Measurements from ENCODE around the gene PCDHGB1.
"Not testable (repeated sequence)": the region's sequence is repeated elsewhere in the genome, so short reads cannot be mapped to it uniquely, and the experiment has no call there.

Gene PCDHGB1

GRCh38 chr5:141338538-141339306 lies 11.2 kb upstream of the PCDHGB1 start, which contains the start of gene PCDHGA2:
Gene PCDHGA2 (plus strand): TSS chr5:141338760.
- no peak within 1 kb of the TSS for H3K4me3 ChIP-seq (ENCODE audit: low read length)
- no peaks in the 10 kb centered on the region for H3K9me3 ChIP-seq (ENCODE audit: insufficient read depth, low read length)
- H3K36me3 ChIP-seq (replicated peaks; ENCODE audit: low read depth, low read length) = no peaks in the 10 kb centered on the region
- no peak within 1 kb of the TSS for H3K27ac ChIP-seq (ENCODE audit: low read length)
- H3K4me2 ChIP-seq (ENCODE audit: low read length) = no peak within 1 kb of the TSS
- H4K20me1 ChIP-seq (ENCODE audit: insufficient read depth, low read length) = no peaks in the 10 kb centered on the region
- TF ChIP-seq, protein P1, sequence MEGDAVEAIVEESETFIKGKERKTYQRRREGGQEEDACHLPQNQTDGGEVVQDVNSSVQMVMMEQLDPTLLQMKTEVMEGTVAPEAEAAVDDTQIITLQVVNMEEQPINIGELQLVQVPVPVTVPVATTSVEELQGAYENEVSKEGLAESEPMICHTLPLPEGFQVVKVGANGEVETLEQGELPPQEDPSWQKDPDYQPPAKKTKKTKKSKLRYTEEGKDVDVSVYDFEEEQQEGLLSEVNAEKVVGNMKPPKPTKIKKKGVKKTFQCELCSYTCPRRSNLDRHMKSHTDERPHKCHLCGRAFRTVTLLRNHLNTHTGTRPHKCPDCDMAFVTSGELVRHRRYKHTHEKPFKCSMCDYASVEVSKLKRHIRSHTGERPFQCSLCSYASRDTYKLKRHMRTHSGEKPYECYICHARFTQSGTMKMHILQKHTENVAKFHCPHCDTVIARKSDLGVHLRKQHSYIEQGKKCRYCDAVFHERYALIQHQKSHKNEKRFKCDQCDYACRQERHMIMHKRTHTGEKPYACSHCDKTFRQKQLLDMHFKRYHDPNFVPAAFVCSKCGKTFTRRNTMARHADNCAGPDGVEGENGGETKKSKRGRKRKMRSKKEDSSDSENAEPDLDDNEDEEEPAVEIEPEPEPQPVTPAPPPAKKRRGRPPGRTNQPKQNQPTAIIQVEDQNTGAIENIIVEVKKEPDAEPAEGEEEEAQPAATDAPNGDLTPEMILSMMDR (IDR thresholded peaks at IDR 0.05; ENCODE audit: low read depth, low read length) = no peak
- no peaks in the 10 kb centered on the region for H3K4me1 ChIP-seq (ENCODE audit: low read length)
- H3K79me2 ChIP-seq (ENCODE audit: low read length) = no peaks in the 10 kb centered on the region
- no peak within 1 kb of the TSS for H3K9ac ChIP-seq (ENCODE audit: low read length)
- H3K27me3 ChIP-seq (ENCODE audit: low read depth, low read length) = no peaks in the 10 kb centered on the region
- H2AFZ ChIP-seq (ENCODE audit: low read depth, low read length) = no peak within 1 kb of the TSS

- H4K20me1 ChIP-seq (ENCODE audit: insufficient read depth, low read length); H3K27me3 ChIP-seq (ENCODE audit: low read depth, low read length); H3K27ac ChIP-seq (ENCODE audit: low read length); H2AFZ ChIP-seq (ENCODE audit: low read depth, low read length); H3K79me2 ChIP-seq (ENCODE audit: low read length); H3K4me2 ChIP-seq (ENCODE audit: low read length); H3K4me3 ChIP-seq (ENCODE audit: low read length); H3K9me3 ChIP-seq (ENCODE audit: insufficient read depth, low read length); H3K36me3 ChIP-seq (replicated peaks; ENCODE audit: low read depth, low read length); H3K9ac ChIP-seq (ENCODE audit: low read length); H3K4me1 ChIP-seq (ENCODE audit: low read length): not testable (repeated sequence)
These were observed 9.0 kb upstream of the PCDHGB1 start for GRCh38 chr5:141340781-141341354.

DNA sequence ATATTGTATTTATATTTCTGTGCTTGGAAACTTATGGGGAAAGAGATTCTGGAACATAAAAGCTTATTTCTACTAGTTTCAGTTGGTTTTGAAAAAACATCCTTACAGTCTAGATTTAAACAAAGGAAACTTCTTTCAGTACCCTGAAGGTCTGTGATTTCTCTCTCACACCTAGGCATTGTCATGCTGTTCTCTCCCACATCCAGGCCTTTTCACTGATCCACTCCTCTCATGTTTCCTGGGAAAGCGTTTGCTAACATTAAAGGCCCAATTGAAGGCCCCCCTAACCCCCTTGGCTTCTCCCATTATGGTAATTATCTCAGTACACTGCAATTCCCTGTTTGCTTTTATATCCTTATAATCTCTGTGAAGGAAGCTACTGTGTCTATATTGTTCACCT lies 7.1 kb upstream of the PCDHGB1 start:
- Histone ChIP-seq H3K36me3 (replicated peaks; ENCODE audit: low read depth, low read length) (no peaks in the 10 kb centered on the region), H3K4me2 (ENCODE audit: low read length) (no peak overlapping the region), H3K4me3 (ENCODE audit: low read length) (no peak overlapping the region), H2AFZ (ENCODE audit: low read depth, low read length) (no peak overlapping the region), H3K4me1 (ENCODE audit: low read length) (no peaks in the 10 kb centered on the region), H3K79me2 (ENCODE audit: low read length) (no peaks in the 10 kb centered on the region), H3K27ac (ENCODE audit: low read length) (no peak overlapping the region), H4K20me1 (ENCODE audit: insufficient read depth, low read length) (no peaks in the 10 kb centered on the region), H3K9ac (ENCODE audit: low read length) (no peak overlapping the region), H3K9me3 (ENCODE audit: insufficient read depth, low read length) (no peaks in the 10 kb centered on the region), H3K27me3 (ENCODE audit: low read depth, low read length) (no peaks in the 10 kb centered on the region)
- TF ChIP-seq EZH2phosphoT487 (IDR thresholded peaks at IDR 0.05; ENCODE audit: low read depth) = no peak
- TF ChIP-seq, protein P1 (IDR thresholded peaks at IDR 0.05; ENCODE audit: low read depth, low read length) = no peak

DNA sequence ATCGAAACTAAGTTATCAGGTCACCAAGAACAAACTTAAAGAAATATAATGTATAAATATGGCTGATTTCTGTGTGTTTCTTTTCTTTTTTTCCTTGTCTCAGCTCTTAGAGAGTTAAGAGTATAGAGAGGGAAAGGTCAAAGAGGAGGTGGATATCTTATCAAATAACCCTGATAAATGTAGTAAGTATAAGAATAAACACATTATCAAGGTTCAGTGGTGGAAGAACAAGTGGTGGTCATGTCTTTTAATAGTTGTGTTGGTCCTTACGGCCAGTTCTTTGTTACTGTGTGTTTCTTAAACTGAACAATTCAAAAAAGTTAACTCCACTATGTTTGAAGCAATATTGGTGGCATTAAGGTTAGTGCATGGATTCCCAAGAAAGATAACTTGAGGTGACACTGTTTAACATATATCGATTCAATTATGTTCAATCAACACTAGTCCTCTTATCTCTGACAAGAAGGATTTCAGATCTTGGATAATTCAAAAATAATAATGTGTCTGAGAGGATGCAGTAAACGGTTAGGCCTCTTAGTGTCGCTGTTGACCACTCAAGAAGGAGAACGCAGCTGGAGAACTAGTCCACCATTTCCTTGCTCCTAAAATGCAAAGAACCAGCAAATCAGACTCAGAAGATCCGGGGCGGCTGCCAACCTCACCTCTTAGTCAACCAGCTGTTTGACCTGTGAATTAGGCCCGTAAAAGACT lies 6.5 kb upstream of the PCDHGB1 start, which contains the start of gene PCDHGA3:
TSS of gene PCDHGA3 (plus strand) at position 588 of the 711 bp plus-strand sequence. CDS start 205 bp downstream, outside the sequence.
- no peak within 1 kb of the TSS for H3K4me2 ChIP-seq (ENCODE audit: low read length)

More for the DNA sequence above, 6.5 kb upstream of the PCDHGB1 start, which contains the start of gene PCDHGA3:
- Histone ChIP-seq H3K4me3 (ENCODE audit: low read length) (no peak within 1 kb of the TSS), H3K9ac (ENCODE audit: low read length) (no peak within 1 kb of the TSS), H3K27ac (ENCODE audit: low read length) (no peak within 1 kb of the TSS), H3K27me3 (ENCODE audit: low read depth, low read length) (no peaks in the 10 kb centered on the region), H2AFZ (ENCODE audit: low read depth, low read length) (no peak within 1 kb of the TSS), H3K9me3 (ENCODE audit: insufficient read depth, low read length) (no peaks in the 10 kb centered on the region), H4K20me1 (ENCODE audit: insufficient read depth, low read length) (no peaks in the 10 kb centered on the region), H3K79me2 (ENCODE audit: low read length) (no peaks in the 10 kb centered on the region), H3K36me3 (replicated peaks; ENCODE audit: low read depth, low read length) (no peaks in the 10 kb centered on the region), H3K4me1 (ENCODE audit: low read length) (no peaks in the 10 kb centered on the region)
- TF ChIP-seq, protein P1 (IDR thresholded peaks at IDR 0.05; ENCODE audit: low read depth, low read length) = no peak

Data from OCI-LY3 (cell line).